ENCODE results near the gene NDUFS6.

The NDUFS6 gene

GRCh38 chr5:1827886-1828397 lies 26.7 kb downstream of the NDUFS6 start:
- H3K4me3 ChIP-seq (ENCODE audit: low read depth, low read length), result no peak overlapping the region
- ChIA-PET CTCF (no interaction called here), POLR2A (no interaction called here)
- no peaks in the 10 kb centered on the region for H3K4me1 ChIP-seq (ENCODE audit: control insufficient read depth, insufficient read depth, low read length)
- peaks cover 7 to 35% of the 10 kb centered on the region in 2 experiments for H3K36me3 ChIP-seq (ENCODE audit: control insufficient read depth in 2 of 2, insufficient read depth in 1 of 2, low read length in 2 of 2)
- H3K9me3 ChIP-seq (ENCODE audit: control insufficient read depth, insufficient read depth, low read depth, low read length), result no peaks in the 10 kb centered on the region
- no peak overlapping the region for H3K27ac ChIP-seq (ENCODE audit: extremely low read depth, low read depth, low read length)
- TF ChIP-seq ZSCAN23 (tag by site-specific recombination; IDR thresholded peaks at IDR 0.05), result no peak

- ChIA-PET POLR2A (no interaction called here), CTCF (no interaction called here)
- TF ChIP-seq ZNF202 (tag by site-specific recombination; IDR thresholded peaks at IDR 0.05; ENCODE audit: borderline replicate concordance) (no peak), ZNF398 (tag by site-specific recombination; IDR thresholded peaks at IDR 0.05) (peak; percentile 35; the same call in 1 of the 2 replicates), EGR2 (tag by site-specific recombination; IDR thresholded peaks at IDR 0.05; ENCODE audit: low read depth) (peak; percentile 92), ZFHX2 (tag by site-specific recombination; conservative IDR thresholded peaks at IDR 0.05) (peak; percentile 74)
Observed at GRCh38 chr5:1830571-1831228, 29.5 kb downstream of the NDUFS6 start.

GRCh38 chr5:1831257-1831656 lies 30.1 kb downstream of the NDUFS6 start:
- Histone ChIP-seq H3K4me3 (ENCODE audit: low read depth, low read length) (no peak overlapping the region), H3K9me3 (ENCODE audit: control insufficient read depth, insufficient read depth, low read depth, low read length) (no peaks in the 10 kb centered on the region), H3K27ac (ENCODE audit: extremely low read depth, low read depth, low read length) (no peak overlapping the region), H3K4me1 (ENCODE audit: control insufficient read depth, insufficient read depth, low read length) (no peaks in the 10 kb centered on the region), H3K36me3 (ENCODE audit: control insufficient read depth in 2 of 2, insufficient read depth in 1 of 2, low read length in 2 of 2) (peaks cover 7 to 13% of the 10 kb centered on the region in 2 experiments)
- CTCF ChIA-PET, result no interaction called here
- POLR2A ChIA-PET, result no interaction called here
- no peak for TF ChIP-seq PRDM10 (tag by site-specific recombination; IDR thresholded peaks at IDR 0.05)

More at GRCh38 chr5:1830571-1831228, 29.5 kb downstream of the NDUFS6 start:
- no peak overlapping the region for H3K27ac ChIP-seq (ENCODE audit: extremely low read depth, low read depth, low read length)
- H3K4me3 ChIP-seq (ENCODE audit: low read depth, low read length), result no peak overlapping the region
- no peaks in the 10 kb centered on the region for H3K9me3 ChIP-seq (ENCODE audit: control insufficient read depth, insufficient read depth, low read depth, low read length)
- H3K4me1 ChIP-seq (ENCODE audit: control insufficient read depth, insufficient read depth, low read length), result no peaks in the 10 kb centered on the region
- H3K36me3 ChIP-seq (ENCODE audit: control insufficient read depth in 2 of 2, insufficient read depth in 1 of 2, low read length in 2 of 2), result peaks cover 7 to 18% of the 10 kb centered on the region in 2 experiments

- Histone ChIP-seq H3K27ac (ENCODE audit: extremely low read depth, low read depth, low read length) (no peak overlapping the region), H3K4me1 (ENCODE audit: control insufficient read depth, insufficient read depth, low read length) (no peaks in the 10 kb centered on the region), H3K9me3 (ENCODE audit: control insufficient read depth, insufficient read depth, low read depth, low read length) (no peaks in the 10 kb centered on the region), H3K4me3 (ENCODE audit: low read depth, low read length) (no peak overlapping the region), H3K36me3 (ENCODE audit: control insufficient read depth in 2 of 2, insufficient read depth in 1 of 2, low read length in 2 of 2) (peaks cover 7% of the 10 kb centered on the region in 2 experiments)
- CTCF ChIA-PET, result no interaction called here
- TF ChIP-seq ZIC2 (tag by site-specific recombination; IDR thresholded peaks at IDR 0.05), result peak; percentile 32; the same call in 1 of the 2 replicates
- peak; percentile 18; the same call in 1 of the 2 replicates for TF ChIP-seq IKZF3 (tag by site-specific recombination; IDR thresholded peaks at IDR 0.05)
- TF ChIP-seq BCL11B (tag by site-specific recombination; IDR thresholded peaks at IDR 0.05; ENCODE audit: low read depth), result no peak
- TF ChIP-seq ZNF776 (tag by site-specific recombination; IDR thresholded peaks at IDR 0.05; ENCODE audit: borderline replicate concordance), result no peak
- TF ChIP-seq ZNF175 (tag by site-specific recombination; IDR thresholded peaks at IDR 0.05), result no peak
- no peak for TF ChIP-seq ZNF202 (tag by site-specific recombination; IDR thresholded peaks at IDR 0.05; ENCODE audit: borderline replicate concordance)
- TF ChIP-seq GFI1B (tag by site-specific recombination; IDR thresholded peaks at IDR 0.05), result no peak
- TF ChIP-seq ZBTB26 (tag by site-specific recombination; optimal IDR thresholded peaks at IDR 0.05), result no peak
- TF ChIP-seq YY1 (tag by site-specific recombination; IDR thresholded peaks at IDR 0.05), result no peak
- TF ChIP-seq ZNF677 (tag by site-specific recombination; IDR thresholded peaks at IDR 0.05), result no peak
- 0 out of 2 replicates have a peak, but pooled peaks have one; percentile 29 for TF ChIP-seq SP3 (tag by site-specific recombination; IDR thresholded peaks at IDR 0.05)
- TF ChIP-seq ZBTB7A (tag by site-specific recombination; IDR thresholded peaks at IDR 0.05; ENCODE audit: low read depth), result no peak
- TF ChIP-seq ZNF404 (tag by site-specific recombination; IDR thresholded peaks at IDR 0.05), result no peak
- POLR2A ChIA-PET, result no interaction called here
Observed at GRCh38 chr5:1831677-1832313, 30.6 kb downstream of the NDUFS6 start.
